ENCODE measurements around the gene TPD52L2.

DNA sequence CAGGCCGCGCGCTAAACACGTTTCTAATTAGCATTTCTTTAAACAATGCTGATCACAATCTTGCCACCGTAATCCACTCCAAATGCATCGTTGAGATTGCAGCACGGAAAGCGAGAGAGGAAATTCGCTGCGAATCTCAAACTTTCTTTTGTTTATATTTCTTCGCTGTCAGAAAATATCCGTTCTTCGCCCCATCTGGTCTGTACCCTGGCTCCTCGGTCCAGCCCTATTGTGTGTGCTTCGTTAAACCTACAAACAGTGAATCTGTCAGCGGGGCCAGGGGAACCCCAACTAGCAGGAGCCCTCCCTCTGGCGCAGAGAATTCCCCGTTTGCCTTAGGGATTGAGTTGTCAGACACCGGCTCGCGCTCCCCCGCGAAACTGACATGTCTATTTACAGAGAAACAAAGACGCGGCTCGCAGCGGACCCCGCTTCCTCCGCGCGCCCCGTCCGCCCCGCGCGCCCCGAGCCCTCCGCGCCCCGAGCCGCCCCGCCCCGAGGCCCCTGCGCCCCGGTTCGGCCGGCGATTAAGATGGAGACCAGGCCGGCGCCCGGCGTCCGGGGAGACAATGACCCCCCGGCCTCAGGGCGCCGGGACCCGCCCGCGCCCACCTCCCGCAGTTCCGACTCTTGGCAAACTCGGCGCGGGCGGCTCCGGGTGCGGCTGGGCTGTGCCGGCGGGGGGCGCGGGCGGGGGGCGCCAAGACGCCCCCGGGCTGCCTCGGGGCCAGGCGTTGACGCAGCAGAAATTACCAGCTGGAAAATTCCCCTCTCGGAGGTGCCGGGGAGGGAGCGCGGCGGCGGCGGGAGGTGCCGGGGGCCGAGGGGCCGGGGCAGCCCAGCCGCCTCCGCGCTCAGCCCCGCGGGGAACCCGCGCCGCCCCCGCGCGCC, 34.9 kb upstream of the TPD52L2 start:
- TF ChIP-seq, protein P1, sequence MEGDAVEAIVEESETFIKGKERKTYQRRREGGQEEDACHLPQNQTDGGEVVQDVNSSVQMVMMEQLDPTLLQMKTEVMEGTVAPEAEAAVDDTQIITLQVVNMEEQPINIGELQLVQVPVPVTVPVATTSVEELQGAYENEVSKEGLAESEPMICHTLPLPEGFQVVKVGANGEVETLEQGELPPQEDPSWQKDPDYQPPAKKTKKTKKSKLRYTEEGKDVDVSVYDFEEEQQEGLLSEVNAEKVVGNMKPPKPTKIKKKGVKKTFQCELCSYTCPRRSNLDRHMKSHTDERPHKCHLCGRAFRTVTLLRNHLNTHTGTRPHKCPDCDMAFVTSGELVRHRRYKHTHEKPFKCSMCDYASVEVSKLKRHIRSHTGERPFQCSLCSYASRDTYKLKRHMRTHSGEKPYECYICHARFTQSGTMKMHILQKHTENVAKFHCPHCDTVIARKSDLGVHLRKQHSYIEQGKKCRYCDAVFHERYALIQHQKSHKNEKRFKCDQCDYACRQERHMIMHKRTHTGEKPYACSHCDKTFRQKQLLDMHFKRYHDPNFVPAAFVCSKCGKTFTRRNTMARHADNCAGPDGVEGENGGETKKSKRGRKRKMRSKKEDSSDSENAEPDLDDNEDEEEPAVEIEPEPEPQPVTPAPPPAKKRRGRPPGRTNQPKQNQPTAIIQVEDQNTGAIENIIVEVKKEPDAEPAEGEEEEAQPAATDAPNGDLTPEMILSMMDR (IDR thresholded peaks at IDR 0.05): no peak
- no peak for TF ChIP-seq CHD4 (IDR thresholded peaks at IDR 0.05; ENCODE audit: borderline replicate concordance)

Measured in A549 (cell line).